GM18499 (cell line): ENCODE measurements around the gene COBLL1.
"Not testable (repeated sequence)": the region's sequence is repeated elsewhere in the genome, so short reads cannot be mapped to it uniquely, and the experiment has no call there.

Experiments
- ATAC-seq: cut with Tn5 transposase; IDR thresholded peaks from one replicate; pipeline ENCODE4 v1.9.1; 2021; ENCODE audit warnings: moderate number of reproducible peaks; ENCODE audit not compliant: insufficient read depth, unreplicated experiment

Gene COBLL1

GRCh38 chr2:164841719-164842623, at the start of gene COBLL1:
Gene COBLL1, minus strand, starts transcription at chr2:164841823. Its CDS starts 627 bp downstream, at chr2:164841196.
- no peak for ATAC-seq

GRCh38 chr2:164890544-164890943, 48.9 kb upstream of the COBLL1 start:
- ATAC-seq: no peak

- ATAC-seq: no peak
Measured at GRCh38 chr2:164888592-164888991, 47.0 kb upstream of the COBLL1 start.

GRCh38 chr2:164887434-164888144, 46.0 kb upstream of the COBLL1 start:
- no peak for ATAC-seq

- ATAC-seq: no peak
Measured at GRCh38 chr2:164882276-164882675, 40.7 kb upstream of the COBLL1 start.

GRCh38 chr2:164881524-164881923, 39.9 kb upstream of the COBLL1 start:
- ATAC-seq: no peak

- no peak for ATAC-seq
Measured at GRCh38 chr2:164879901-164880535, 38.4 kb upstream of the COBLL1 start.

GRCh38 chr2:164877927-164878326, 36.3 kb upstream of the COBLL1 start:
- no peak for ATAC-seq

GRCh38 chr2:164877169-164877568, 35.5 kb upstream of the COBLL1 start:
- ATAC-seq: no peak

GRCh38 chr2:164875334-164876205, 33.9 kb upstream of the COBLL1 start:
- ATAC-seq: no peak

GRCh38 chr2:164873210-164873908, 31.7 kb upstream of the COBLL1 start:
- no peak for ATAC-seq

- ATAC-seq: no peak
Measured at GRCh38 chr2:164871404-164871803, 29.8 kb upstream of the COBLL1 start.

GRCh38 chr2:164869420-164869772, 27.8 kb upstream of the COBLL1 start:
- ATAC-seq: no peak

GRCh38 chr2:164868563-164869419, 27.2 kb upstream of the COBLL1 start:
- ATAC-seq: no peak

- ATAC-seq: no peak
Measured at GRCh38 chr2:164867779-164868397, 26.3 kb upstream of the COBLL1 start.

- not testable (repeated sequence) for ATAC-seq
Measured at GRCh38 chr2:164866381-164866780, 24.8 kb upstream of the COBLL1 start.

- ATAC-seq: no peak
Measured at GRCh38 chr2:164860694-164861042, 19.0 kb upstream of the COBLL1 start.
